ENCODE results near the gene TMEM239. TPM values are rescaled to one million over a fixed set of nuclear protein-coding genes. Genes with fewer than 3 reads are reported as not detected.

TMEM239 gene
- total and polyA plus RNA-seq, 2 of the 8 experiments (the other 6 are each of a cell fraction or from before 2014, with no cell fraction given) = not detected

- no peak for DNase-seq (ENCODE audit: low read depth in 1 of 2, low spot score in 2 of 2)
- Histone ChIP-seq H3K4ac (replicated peaks; ENCODE audit: insufficient read length, low read depth, low read length) (no peak overlapping the region), H4K91ac (replicated peaks; ENCODE audit: insufficient read length, low read length) (no peak overlapping the region), H3K4me3 (ENCODE audit: extremely low read depth in 1 of 4, insufficient read depth in 2 of 4, low read depth in 3 of 4, low read length in 4 of 4) (no peak overlapping the region), H3K27me3 (replicated peaks in 1 of 4; ENCODE audit: control insufficient read depth in 3 of 4, extremely low read depth in 1 of 4, insufficient read depth in 3 of 4, low read length in 3 of 4) (peaks cover under 1 to 8% (median 5%) of the 10 kb centered on the region in 4 experiments), H4K20me1 (replicated peaks in 1 of 2; ENCODE audit: control insufficient read depth in 1 of 2, insufficient read depth in 2 of 2, low read length in 2 of 2) (no peaks in the 10 kb centered on the region), H2BK15ac (ENCODE audit: low read length) (no peak overlapping the region), H3K14ac (ENCODE audit: insufficient read length) (no peak overlapping the region), H3K27ac (ENCODE audit: low read depth, low read length) (no peak overlapping the region), H3K36me3 (ENCODE audit: control insufficient read depth in 2 of 4, insufficient read depth in 4 of 4, low read length in 3 of 4) (no peaks in the 10 kb centered on the region), H3K9me3 (ENCODE audit: insufficient read depth in 2 of 2, low read depth in 1 of 2, low read length in 1 of 2) (0 out of 4 replicates have a peak, but pooled peaks cover 0 to 7% of the 10 kb centered on the region in 2 experiments), H2BK120ac (replicated peaks; ENCODE audit: low read depth, low read length) (no peak overlapping the region), H2BK12ac (ENCODE audit: low read depth, low read length) (no peak overlapping the region), H2BK20ac (ENCODE audit: low read length) (no peak overlapping the region), H3K79me1 (ENCODE audit: low read depth, low read length) (no peaks in the 10 kb centered on the region), H4K5ac (ENCODE audit: insufficient read length, low read depth, low read length) (no peak overlapping the region), H3K23ac (ENCODE audit: insufficient read length) (no peak overlapping the region), H3K9ac (replicated peaks in 1 of 4; ENCODE audit: extremely low read depth in 1 of 4, low read depth in 3 of 4, low read length in 3 of 4) (no peak overlapping the region), H3K56ac (replicated peaks; ENCODE audit: insufficient read length, low read depth, low read length) (no peak overlapping the region), H2AFZ (ENCODE audit: low read length) (no peak overlapping the region), H3K23me2 (ENCODE audit: low read depth, low read length) (no peaks in the 10 kb centered on the region), H4K8ac (ENCODE audit: extremely low read depth, insufficient read depth, low read length) (no peak overlapping the region), H3K18ac (ENCODE audit: extremely low read depth, low read length) (no peak overlapping the region), H3K4me2 (ENCODE audit: insufficient read depth in 1 of 2, low read depth in 2 of 2, low read length in 2 of 2) (no peak overlapping the region), H2BK5ac (ENCODE audit: low read depth, low read length) (no peak overlapping the region), H3K4me1 (replicated peaks in 1 of 4; ENCODE audit: control insufficient read depth in 3 of 4, insufficient read depth in 4 of 4, low read length in 3 of 4) (no peaks in the 10 kb centered on the region; a peak in 1 of 7 replicates), H2AK5ac (ENCODE audit: low read depth, low read length) (no peak overlapping the region), H3K79me2 (ENCODE audit: control insufficient read depth in 1 of 2, insufficient read depth in 2 of 2, low read length in 2 of 2) (no peaks in the 10 kb centered on the region)
- ChIA-PET POLR2A (ENCODE audit: partially characterized antibody) (no interaction called here), CTCF (ENCODE audit: partially characterized antibody) (interaction anchor here (1.0 to 1.6 kb wide), 3 partner anchors 12 to 40 kb away, joined by 3 to 9 read pairs (median 4); partner anchors contain the start of gene CPXM1)
- no peak for FAIRE-seq
- TF ChIP-seq POU5F1 (IDR thresholded peaks at IDR 0.05; ENCODE audit: low read depth, low read length) (no peak), KDM5A (IDR thresholded peaks at IDR 0.05; ENCODE audit: low read length) (no peak), RFX5 (IDR thresholded peaks at IDR 0.05; ENCODE audit: borderline replicate concordance, low read depth, low read length) (no peak), HDAC6 (IDR thresholded peaks at IDR 0.05; ENCODE audit: low read depth, low read length) (no peak), BCL11A (IDR thresholded peaks at IDR 0.05; ENCODE audit: low read depth in 2 of 2, low read length in 2 of 2) (no peak), PHF8 (conservative IDR thresholded peaks at IDR 0.05; ENCODE audit: low read depth, low read length) (no peak), SIRT6 (IDR thresholded peaks at IDR 0.05; ENCODE audit: low read length) (no peak), CTCF (IDR thresholded peaks at IDR 0.05; ENCODE audit: control extremely low read depth in 1 of 3, insufficient read depth in 1 of 3, low read depth in 1 of 3, low read length in 3 of 3) (no peak), BRCA1 (IDR thresholded peaks at IDR 0.05; ENCODE audit: low read depth, low read length) (no peak), RAD21 (IDR thresholded peaks at IDR 0.05 in 1 of 2, conservative IDR thresholded peaks at IDR 0.05 in 1 of 2; ENCODE audit: low read depth in 2 of 2, low read length in 2 of 2) (no peak), SIN3A (conservative IDR thresholded peaks at IDR 0.05 in 1 of 2, IDR thresholded peaks at IDR 0.05 in 1 of 2; ENCODE audit: low read depth in 1 of 2, low read length in 2 of 2) (no peak)
- WGBS, 2 experiments (ENCODE audit: extremely low coverage in 1 of 2, insufficient coverage in 1 of 2, insufficient read length in 1 of 2, insufficient replicate concordance in 2 of 2, low coverage in 1 of 2, low lambda C conversion rate in 2 of 2, missing lambda C conversion rate in 1 of 2) = 84% methylated on average over 3 of the region's 3 CpGs; no CpG with 5 or more reads in 1 of the 2 experiments
Measured at GRCh38 chr20:2812189-2812588, 4.0 kb upstream of the TMEM239 start.

All from H1 (cell line).